Sigmoid colon (tissue), 3 donors: ENCODE results near the gene HMCN1.

Source experiments
- CTCF ChIP-seq, 4 experiments: fragments of 450-650 bp in 3 of 4; fragments of 200-600 bp in 1 of 4; IDR thresholded peaks; one replicate each; pipeline ENCODE4 v1.5.1; 2016 to 2019; ENCODE audit warnings: antibody characterized with exemption in 4 of 4, mild to moderate bottlenecking in 3 of 4, moderate library complexity in 2 of 4
- POLR2A ChIP-seq, 2 donors: fragments of 450-650 bp; IDR thresholded peaks; one replicate each; pipeline ENCODE4 v1.6.1; 2016; ENCODE audit warnings: antibody characterized with exemption in 2 of 2, mild to moderate bottlenecking in 2 of 2, moderate library complexity in 2 of 2

- TF ChIP-seq CTCF (IDR thresholded peaks at IDR 0.05) (no peak), POLR2A (IDR thresholded peaks at IDR 0.05) (no peak)
These were observed 339.5 kb downstream of the HMCN1 start for GRCh38 chr1:186073697-186074096.
